ENCODE results near the gene SLC5A9.
"Not testable (repeated sequence)": the region's sequence is repeated elsewhere in the genome, so short reads cannot be mapped to it uniquely, and the experiment has no call there.

Gene SLC5A9

DNA sequence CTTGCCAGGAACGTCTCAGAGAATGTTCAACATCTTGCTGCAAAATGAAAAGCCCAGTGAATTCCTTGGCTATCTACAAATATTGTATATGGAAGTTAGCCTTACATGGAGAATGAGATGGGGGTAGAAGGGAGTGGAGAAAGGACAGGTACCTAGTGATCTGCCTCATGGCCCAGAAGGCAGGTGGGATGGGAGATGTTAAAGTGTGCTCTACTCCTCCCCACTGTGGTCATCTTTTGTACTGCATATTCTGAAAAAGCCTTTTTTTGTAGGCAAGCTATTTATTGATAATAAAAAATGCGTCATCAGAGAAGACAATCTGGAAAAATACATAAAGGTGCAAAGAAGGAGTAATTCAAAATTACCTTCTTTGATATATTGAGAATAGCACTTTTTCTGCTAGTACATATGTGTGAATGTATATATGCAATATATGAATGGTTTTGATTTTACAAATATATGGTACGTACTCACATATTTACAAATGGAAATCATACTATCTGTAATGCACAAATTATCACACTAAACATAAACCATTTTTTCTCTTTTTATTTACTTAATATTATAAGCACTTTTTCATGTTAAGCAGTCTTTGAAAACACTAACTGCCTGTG is 19.1 kb upstream of the SLC5A9 start:
- CTCF ChIA-PET = interaction anchor here (0.7 to 5.0 kb wide), 9 partner anchors 10 to 438 kb away, joined by 3 to 27 read pairs (median 3); no protein-coding TSS in a partner anchor
- no peaks in the 10 kb centered on the region for H3K9me3 Mint-ChIP-seq
- H3K4me3 Mint-ChIP-seq = no peak overlapping the region
- H3K27me3 Mint-ChIP-seq = peaks cover 5% of the 10 kb centered on the region
- no peaks in the 10 kb centered on the region for H3K36me3 Mint-ChIP-seq
- no peak for DNase-seq
- H3K4me1 Mint-ChIP-seq = no peaks in the 10 kb centered on the region
- H3K27ac Mint-ChIP-seq = no peak overlapping the region

GRCh38 chr1:48205522-48205921 is 17.0 kb upstream of the SLC5A9 start:
- H3K9me3 Mint-ChIP-seq = no peaks in the 10 kb centered on the region
- H3K36me3 Mint-ChIP-seq = no peaks in the 10 kb centered on the region
- H3K4me1 Mint-ChIP-seq = no peaks in the 10 kb centered on the region
- no peak overlapping the region for H3K27ac Mint-ChIP-seq
- no peak for DNase-seq
- no peak overlapping the region for H3K4me3 Mint-ChIP-seq
- peaks cover 5% of the 10 kb centered on the region for H3K27me3 Mint-ChIP-seq
- CTCF ChIA-PET = interaction anchor here (2.9 to 5.0 kb wide), 2 partner anchors 31 to 95 kb away, joined by 11 to 27 read pairs; no protein-coding TSS in a partner anchor

- Mint-ChIP-seq H3K27ac (no peak overlapping the region), H3K9me3 (no peaks in the 10 kb centered on the region), H3K36me3 (no peaks in the 10 kb centered on the region), H3K4me1 (no peaks in the 10 kb centered on the region), H3K27me3 (no peaks in the 10 kb centered on the region), H3K4me3 (no peak overlapping the region)
- CTCF ChIA-PET = interaction anchor here (1.1 to 2.9 kb wide), 2 partner anchors 30 to 112 kb away, joined by 5 to 11 read pairs; no protein-coding TSS in a partner anchor
- no peak for DNase-seq
These were observed 16.1 kb upstream of the SLC5A9 start for GRCh38 chr1:48206371-48206770.

DNA sequence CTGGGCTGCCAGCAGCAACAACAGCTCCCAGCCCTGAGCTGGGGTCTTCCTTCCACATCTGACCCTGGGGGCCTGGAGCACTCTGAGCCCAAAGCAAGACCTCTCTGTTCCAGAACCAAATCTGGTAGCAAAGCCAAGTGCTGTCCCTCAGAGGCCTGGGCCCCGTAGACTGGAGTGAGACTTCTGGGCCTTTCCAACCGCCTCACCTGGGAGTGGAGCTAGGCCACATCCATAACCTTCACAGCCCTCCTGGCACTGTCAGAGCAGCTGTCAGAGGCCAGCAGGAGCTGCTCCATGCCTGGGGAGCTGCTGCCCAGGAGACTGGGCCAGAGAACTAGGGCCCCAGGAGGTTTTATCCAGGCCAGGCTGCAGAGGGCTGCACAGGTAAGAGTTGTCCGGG is 15.4 kb upstream of the SLC5A9 start:
- H3K9me3 Mint-ChIP-seq = no peaks in the 10 kb centered on the region
- no peak overlapping the region for H3K27ac Mint-ChIP-seq
- no peaks in the 10 kb centered on the region for H3K4me1 Mint-ChIP-seq
- DNase-seq = no peak
- H3K36me3 Mint-ChIP-seq = no peaks in the 10 kb centered on the region
- H3K27me3 Mint-ChIP-seq = no peaks in the 10 kb centered on the region
- no peak overlapping the region for H3K4me3 Mint-ChIP-seq
- CTCF ChIA-PET = interaction anchor here (2.9 kb wide), 1 partner anchor 30 kb away, joined by 11 read pairs; no protein-coding TSS in a partner anchor

GRCh38 chr1:48207536-48208075 is 14.9 kb upstream of the SLC5A9 start:
- H3K27me3 Mint-ChIP-seq = no peaks in the 10 kb centered on the region
- DNase-seq = no peak
- no peaks in the 10 kb centered on the region for H3K4me1 Mint-ChIP-seq
- no peak overlapping the region for H3K4me3 Mint-ChIP-seq
- CTCF ChIA-PET = interaction anchor here (2.9 kb wide), 1 partner anchor 29 kb away, joined by 11 read pairs; no protein-coding TSS in a partner anchor
- no peaks in the 10 kb centered on the region for H3K36me3 Mint-ChIP-seq
- no peak overlapping the region for H3K27ac Mint-ChIP-seq
- no peaks in the 10 kb centered on the region for H3K9me3 Mint-ChIP-seq

GRCh38 chr1:48208251-48208650 is 14.3 kb upstream of the SLC5A9 start:
- CTCF ChIA-PET = no interaction called here
- H3K4me3 Mint-ChIP-seq = no peak overlapping the region

GRCh38 chr1:48208652-48209051 is 13.9 kb upstream of the SLC5A9 start:
- Mint-ChIP-seq H3K9me3 (no peaks in the 10 kb centered on the region), H3K27ac (no peak overlapping the region), H3K27me3 (no peaks in the 10 kb centered on the region), H3K4me3 (no peak overlapping the region), H3K36me3 (no peaks in the 10 kb centered on the region), H3K4me1 (no peaks in the 10 kb centered on the region)
- DNase-seq = no peak
- CTCF ChIA-PET = no interaction called here

More at GRCh38 chr1:48208251-48208650, 14.3 kb upstream of the SLC5A9 start:
- H3K36me3 Mint-ChIP-seq = no peaks in the 10 kb centered on the region
- H3K27ac Mint-ChIP-seq = no peak overlapping the region
- no peaks in the 10 kb centered on the region for H3K4me1 Mint-ChIP-seq
- no peak for DNase-seq
- H3K9me3 Mint-ChIP-seq = no peaks in the 10 kb centered on the region
- H3K27me3 Mint-ChIP-seq = no peaks in the 10 kb centered on the region

DNA sequence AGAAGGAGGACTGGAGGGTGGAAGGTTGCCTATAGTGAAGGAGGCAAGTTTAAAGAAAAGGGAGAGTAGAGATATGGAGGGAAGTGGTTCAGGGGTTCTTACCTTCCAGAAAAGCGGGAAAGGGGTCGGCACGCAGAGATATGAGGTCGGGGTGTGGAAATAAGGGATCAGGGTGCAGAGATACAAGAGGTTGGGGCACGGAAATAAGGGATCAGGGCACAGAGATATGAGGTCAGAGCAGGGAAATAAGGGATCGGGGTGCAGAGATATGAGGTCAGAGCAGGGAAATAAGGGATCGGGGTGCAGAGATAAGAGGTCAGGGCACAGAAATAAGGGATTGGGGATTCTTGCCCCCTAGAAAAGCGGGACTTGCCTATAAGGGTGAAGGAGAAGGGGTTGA is 9.1 kb upstream of the SLC5A9 start:
- H3K9me3 Mint-ChIP-seq, H3K4me1 Mint-ChIP-seq, H3K4me3 Mint-ChIP-seq, H3K36me3 Mint-ChIP-seq, H3K27ac Mint-ChIP-seq, DNase-seq, CTCF ChIA-PET, H3K27me3 Mint-ChIP-seq: not testable (repeated sequence)

- DNase-seq, H3K36me3 Mint-ChIP-seq, H3K27ac Mint-ChIP-seq, H3K4me1 Mint-ChIP-seq, H3K4me3 Mint-ChIP-seq, H3K27me3 Mint-ChIP-seq, CTCF ChIA-PET, H3K9me3 Mint-ChIP-seq: not testable (repeated sequence)
These were observed 8.2 kb upstream of the SLC5A9 start for GRCh38 chr1:48214366-48214765.

GRCh38 chr1:48214820-48215219 is 7.7 kb upstream of the SLC5A9 start:
- no peak overlapping the region for H3K4me3 Mint-ChIP-seq

DNA sequence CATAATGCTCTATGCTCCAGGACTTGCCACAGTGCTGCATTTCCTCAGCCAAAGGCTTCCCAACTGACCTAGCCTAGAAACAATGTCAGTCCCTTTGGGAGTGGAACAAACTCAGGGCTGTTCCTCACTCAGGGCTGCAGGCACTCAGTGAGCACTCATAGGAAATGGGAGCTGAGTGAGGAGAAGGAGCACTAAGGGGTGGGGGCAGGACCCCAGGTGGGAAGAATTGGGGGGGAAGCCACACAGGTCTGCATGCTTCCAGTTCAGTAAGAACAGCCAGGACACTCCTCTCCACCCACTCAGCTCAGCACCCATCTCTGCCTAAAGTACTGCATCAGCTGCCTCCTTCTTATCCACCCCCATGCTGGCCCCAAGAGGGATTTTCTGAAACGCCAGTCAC is 7.3 kb upstream of the SLC5A9 start:
- Mint-ChIP-seq H3K4me1 (no peaks in the 10 kb centered on the region), H3K9me3 (no peaks in the 10 kb centered on the region), H3K4me3 (no peak overlapping the region), H3K36me3 (no peaks in the 10 kb centered on the region), H3K27ac (no peak overlapping the region), H3K27me3 (no peaks in the 10 kb centered on the region)
- CTCF ChIA-PET = interaction anchor here (1.3 kb wide), 1 partner anchor 15 kb away, joined by 4 read pairs; no protein-coding TSS in a partner anchor
- no peak for DNase-seq

More at GRCh38 chr1:48214820-48215219, 7.7 kb upstream of the SLC5A9 start:
- DNase-seq = no peak
- no peaks in the 10 kb centered on the region for H3K4me1 Mint-ChIP-seq
- H3K27ac Mint-ChIP-seq = no peak overlapping the region
- no peaks in the 10 kb centered on the region for H3K9me3 Mint-ChIP-seq
- H3K27me3 Mint-ChIP-seq = no peaks in the 10 kb centered on the region
- H3K36me3 Mint-ChIP-seq = no peaks in the 10 kb centered on the region
- CTCF ChIA-PET = interaction anchor here (1.3 kb wide), 1 partner anchor 14 kb away, joined by 4 read pairs; no protein-coding TSS in a partner anchor

GRCh38 chr1:48215889-48216288 is 6.6 kb upstream of the SLC5A9 start:
- Mint-ChIP-seq H3K36me3 (no peaks in the 10 kb centered on the region), H3K4me1 (no peaks in the 10 kb centered on the region), H3K27ac (no peak overlapping the region), H3K4me3 (no peak overlapping the region), H3K27me3 (no peaks in the 10 kb centered on the region), H3K9me3 (no peaks in the 10 kb centered on the region)
- CTCF ChIA-PET = interaction anchor here (1.1 to 1.3 kb wide), 2 partner anchors 13 to 15 kb away, joined by 3 to 4 read pairs; no protein-coding TSS in a partner anchor
- no peak for DNase-seq

- CTCF ChIA-PET = interaction anchor here (1.1 to 1.3 kb wide), 2 partner anchors 13 to 16 kb away, joined by 3 to 4 read pairs; no protein-coding TSS in a partner anchor
- H3K27ac Mint-ChIP-seq = no peak overlapping the region
- DNase-seq = no peak
- no peak overlapping the region for H3K4me3 Mint-ChIP-seq
- no peaks in the 10 kb centered on the region for H3K9me3 Mint-ChIP-seq
- no peaks in the 10 kb centered on the region for H3K36me3 Mint-ChIP-seq
- no peaks in the 10 kb centered on the region for H3K4me1 Mint-ChIP-seq
- H3K27me3 Mint-ChIP-seq = no peaks in the 10 kb centered on the region
These were observed 6.2 kb upstream of the SLC5A9 start for GRCh38 chr1:48216313-48216712.

DNA sequence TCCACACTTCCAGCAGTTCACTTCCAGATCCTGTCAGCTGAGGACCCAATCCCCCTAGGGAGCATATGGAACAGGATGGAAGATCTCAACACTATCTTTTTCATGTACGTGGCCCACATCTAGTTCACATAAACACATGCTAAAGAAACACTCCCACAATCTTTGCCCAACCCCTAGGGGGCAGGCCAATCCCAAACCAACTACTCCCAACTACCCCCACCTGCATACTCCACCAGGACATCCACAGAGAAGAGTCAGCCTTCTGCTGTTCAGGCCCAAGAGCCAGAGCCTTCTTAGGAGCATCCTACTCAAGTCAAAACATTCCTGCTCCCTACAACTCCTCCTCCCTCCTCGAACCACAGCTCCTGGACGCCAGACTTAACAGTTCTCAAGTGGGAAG is 5.6 kb upstream of the SLC5A9 start:
- Mint-ChIP-seq H3K9me3 (no peaks in the 10 kb centered on the region), H3K4me1 (no peaks in the 10 kb centered on the region)
- CTCF ChIA-PET = interaction anchor here (1.1 kb wide), 1 partner anchor 14 kb away, joined by 3 read pairs; no protein-coding TSS in a partner anchor

GRCh38 chr1:48217856-48218255 is 4.7 kb upstream of the SLC5A9 start:
- Mint-ChIP-seq H3K4me3 (no peak overlapping the region), H3K27me3 (no peaks in the 10 kb centered on the region), H3K27ac (no peak overlapping the region), H3K36me3 (no peaks in the 10 kb centered on the region), H3K9me3 (no peaks in the 10 kb centered on the region), H3K4me1 (no peaks in the 10 kb centered on the region)
- CTCF ChIA-PET = no interaction called here
- DNase-seq = no peak

More for the DNA sequence above, 5.6 kb upstream of the SLC5A9 start:
- H3K36me3 Mint-ChIP-seq = no peaks in the 10 kb centered on the region
- H3K27ac Mint-ChIP-seq = no peak overlapping the region
- no peak overlapping the region for H3K4me3 Mint-ChIP-seq
- DNase-seq = no peak
- no peaks in the 10 kb centered on the region for H3K27me3 Mint-ChIP-seq
